HG03520 (cell line): ENCODE results near the gene CYTIP.

Experiments
- ATAC-seq: cut with Tn5 transposase; IDR thresholded peaks from one replicate; pipeline ENCODE4 v1.9.1; 2021; ENCODE audit warnings: mild to moderate bottlenecking, moderate library complexity; ENCODE audit not compliant: unreplicated experiment

CYTIP gene

GRCh38 chr2:157465554-157465953 is 21.7 kb upstream of the CYTIP start:
- no peak for ATAC-seq

GRCh38 chr2:157463002-157463401 is 19.1 kb upstream of the CYTIP start:
- no peak for ATAC-seq

GRCh38 chr2:157460897-157461296 is 17.0 kb upstream of the CYTIP start:
- ATAC-seq: no peak

GRCh38 chr2:157460384-157460837 is 16.5 kb upstream of the CYTIP start:
- ATAC-seq: no peak

- ATAC-seq: no peak
Observed at GRCh38 chr2:157459486-157459885, 15.6 kb upstream of the CYTIP start.

- ATAC-seq: no peak
Observed at GRCh38 chr2:157447741-157448140, 3.9 kb upstream of the CYTIP start.

GRCh38 chr2:157447031-157447430 is 3.1 kb upstream of the CYTIP start:
- no peak for ATAC-seq

- ATAC-seq: no peak
Observed at GRCh38 chr2:157444641-157445040, 752 bp upstream of the CYTIP start.

- ATAC-seq: no peak
Observed at GRCh38 chr2:157443090-157443489, 799 bp downstream of the CYTIP start.

GRCh38 chr2:157442636-157443035 is 1.3 kb downstream of the CYTIP start:
- ATAC-seq: no peak

GRCh38 chr2:157442191-157442590 is 1.7 kb downstream of the CYTIP start:
- no peak for ATAC-seq

- peak; percentile 36 for ATAC-seq
Observed at GRCh38 chr2:157441072-157441454, 2.8 kb downstream of the CYTIP start.

GRCh38 chr2:157440404-157441071 is 3.4 kb downstream of the CYTIP start:
- no peak for ATAC-seq

GRCh38 chr2:157439824-157440186 is 4.1 kb downstream of the CYTIP start:
- ATAC-seq: peak; percentile 34

GRCh38 chr2:157438863-157439823 is 4.7 kb downstream of the CYTIP start:
- peak; percentile 9 for ATAC-seq

- ATAC-seq: no peak
Observed at GRCh38 chr2:157433394-157433793, 10.5 kb downstream of the CYTIP start.

GRCh38 chr2:157432475-157433106 is 11.3 kb downstream of the CYTIP start:
- ATAC-seq: no peak

GRCh38 chr2:157431176-157431575 is 12.7 kb downstream of the CYTIP start:
- ATAC-seq: no peak

GRCh38 chr2:157428500-157429175 is 15.3 kb downstream of the CYTIP start:
- no peak for ATAC-seq

GRCh38 chr2:157427922-157428303 is 16.0 kb downstream of the CYTIP start:
- ATAC-seq: no peak
